ENCODE results near the gene GPBAR1.

Gene GPBAR1

DNA sequence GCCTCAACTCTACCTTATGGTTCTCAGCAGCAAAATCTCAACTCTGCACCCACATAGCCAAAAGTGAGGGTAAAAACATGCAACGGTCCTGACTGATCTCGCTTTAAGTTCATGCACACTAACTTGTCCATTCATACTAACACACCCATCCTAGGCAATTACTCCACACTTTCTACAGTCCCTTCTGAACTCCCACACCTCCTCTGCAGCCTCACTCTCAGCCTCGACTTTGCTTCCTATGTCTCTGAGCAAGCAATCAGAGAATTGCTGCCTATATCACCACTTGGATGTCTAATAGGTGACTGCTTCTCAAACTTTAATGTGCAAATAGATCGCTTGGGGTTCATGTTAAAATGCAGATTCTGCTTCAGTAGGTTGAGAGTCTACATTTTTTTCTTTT is 39.3 kb downstream of the GPBAR1 start:
- Histone ChIP-seq H3K4me2 (ENCODE audit: insufficient read depth, low read length) (no peak overlapping the region), H3K9ac (ENCODE audit: low read depth, low read length) (no peak overlapping the region), H3K36me3 (ENCODE audit: insufficient read depth, low read length) (no peaks in the 10 kb centered on the region), H3K27me3 (ENCODE audit: insufficient read depth, low read length, poor library complexity) (no peaks in the 10 kb centered on the region), H3K9me3 (ENCODE audit: insufficient read depth, low read length, severe bottlenecking) (no peaks in the 10 kb centered on the region), H3K27ac (ENCODE audit: low read length) (no peak overlapping the region), H2AFZ (ENCODE audit: low read depth, low read length) (no peak overlapping the region), H3K4me3 (ENCODE audit: low read depth in 1 of 2, low read length in 2 of 2) (no peak overlapping the region), H3K4me1 (ENCODE audit: insufficient read depth, low read length) (peaks cover 5% of the 10 kb centered on the region), H3K79me2 (ENCODE audit: insufficient read depth, low read length) (no peaks in the 10 kb centered on the region), H4K20me1 (ENCODE audit: insufficient read depth, low read length) (no peaks in the 10 kb centered on the region)
- ATAC-seq (ENCODE audit: insufficient read depth, low read depth) (no peak), DNase-seq (no peak)
- TF ChIP-seq EZH2 (IDR thresholded peaks at IDR 0.05; ENCODE audit: borderline replicate concordance, low read depth, low read length, severe bottlenecking), result no peak
- TF ChIP-seq, protein P1, sequence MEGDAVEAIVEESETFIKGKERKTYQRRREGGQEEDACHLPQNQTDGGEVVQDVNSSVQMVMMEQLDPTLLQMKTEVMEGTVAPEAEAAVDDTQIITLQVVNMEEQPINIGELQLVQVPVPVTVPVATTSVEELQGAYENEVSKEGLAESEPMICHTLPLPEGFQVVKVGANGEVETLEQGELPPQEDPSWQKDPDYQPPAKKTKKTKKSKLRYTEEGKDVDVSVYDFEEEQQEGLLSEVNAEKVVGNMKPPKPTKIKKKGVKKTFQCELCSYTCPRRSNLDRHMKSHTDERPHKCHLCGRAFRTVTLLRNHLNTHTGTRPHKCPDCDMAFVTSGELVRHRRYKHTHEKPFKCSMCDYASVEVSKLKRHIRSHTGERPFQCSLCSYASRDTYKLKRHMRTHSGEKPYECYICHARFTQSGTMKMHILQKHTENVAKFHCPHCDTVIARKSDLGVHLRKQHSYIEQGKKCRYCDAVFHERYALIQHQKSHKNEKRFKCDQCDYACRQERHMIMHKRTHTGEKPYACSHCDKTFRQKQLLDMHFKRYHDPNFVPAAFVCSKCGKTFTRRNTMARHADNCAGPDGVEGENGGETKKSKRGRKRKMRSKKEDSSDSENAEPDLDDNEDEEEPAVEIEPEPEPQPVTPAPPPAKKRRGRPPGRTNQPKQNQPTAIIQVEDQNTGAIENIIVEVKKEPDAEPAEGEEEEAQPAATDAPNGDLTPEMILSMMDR (IDR thresholded peaks at IDR 0.05; ENCODE audit: borderline replicate concordance, extremely low read depth, low read length, poor library complexity, severe bottlenecking), result no peak

DNA sequence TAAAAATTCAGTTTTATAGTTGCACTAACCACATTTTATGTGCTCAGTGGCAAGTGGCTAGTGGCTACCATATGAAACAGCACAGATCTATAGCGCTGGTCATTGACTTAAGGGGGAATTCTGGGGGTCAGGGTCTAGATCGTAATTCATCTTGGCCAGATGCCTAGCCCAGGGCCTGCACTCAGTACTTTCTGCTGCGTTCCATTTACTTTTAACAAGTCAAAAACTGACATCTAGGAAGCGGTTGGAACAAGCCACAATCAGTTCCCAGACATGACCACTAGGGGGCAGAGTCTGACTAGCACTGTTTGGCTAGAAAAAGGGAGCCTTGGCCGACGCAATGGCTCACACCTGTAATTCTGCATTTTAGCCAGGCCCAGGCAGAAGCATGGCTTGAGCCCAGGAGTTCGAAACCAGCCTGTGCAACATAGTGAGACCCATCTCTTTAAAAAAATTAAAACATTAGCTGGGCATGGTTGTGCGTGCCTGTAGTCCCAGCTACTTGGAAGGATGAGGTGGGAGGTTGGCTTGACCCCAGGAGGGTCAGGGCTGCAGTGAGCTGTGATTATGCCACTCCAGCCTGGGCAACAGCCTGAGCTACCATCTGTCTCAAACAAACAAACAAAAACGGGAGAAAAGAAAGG is 40.5 kb downstream of the GPBAR1 start:
- no peaks in the 10 kb centered on the region for H3K9me3 ChIP-seq (ENCODE audit: insufficient read depth, low read length, severe bottlenecking)
- H4K20me1 ChIP-seq (ENCODE audit: insufficient read depth, low read length), result no peaks in the 10 kb centered on the region
- no peak for TF ChIP-seq EZH2 (IDR thresholded peaks at IDR 0.05; ENCODE audit: borderline replicate concordance, low read depth, low read length, severe bottlenecking)
- TF ChIP-seq, protein P1 (IDR thresholded peaks at IDR 0.05; ENCODE audit: borderline replicate concordance, extremely low read depth, low read length, poor library complexity, severe bottlenecking), result peak; percentile 94
- H3K79me2 ChIP-seq (ENCODE audit: insufficient read depth, low read length), result no peaks in the 10 kb centered on the region
- peak overlapping the region; percentile 34 for H3K9ac ChIP-seq (ENCODE audit: low read depth, low read length)
- DNase-seq, result peak; percentile 90
- no peak overlapping the region for H3K4me3 ChIP-seq (ENCODE audit: low read depth in 1 of 2, low read length in 2 of 2)
- no peak overlapping the region for H3K4me2 ChIP-seq (ENCODE audit: insufficient read depth, low read length)
- H3K36me3 ChIP-seq (ENCODE audit: insufficient read depth, low read length), result no peaks in the 10 kb centered on the region
- peak overlapping the region; percentile 74 for H2AFZ ChIP-seq (ENCODE audit: low read depth, low read length)
- H3K4me1 ChIP-seq (ENCODE audit: insufficient read depth, low read length), result peaks cover 5% of the 10 kb centered on the region
- H3K27ac ChIP-seq (ENCODE audit: low read length), result peak overlapping the region; percentile 57; the same call in 1 of the 2 replicates
- ATAC-seq (ENCODE audit: insufficient read depth, low read depth), result peak; percentile 96
- H3K27me3 ChIP-seq (ENCODE audit: insufficient read depth, low read length, poor library complexity), result no peaks in the 10 kb centered on the region

DNA sequence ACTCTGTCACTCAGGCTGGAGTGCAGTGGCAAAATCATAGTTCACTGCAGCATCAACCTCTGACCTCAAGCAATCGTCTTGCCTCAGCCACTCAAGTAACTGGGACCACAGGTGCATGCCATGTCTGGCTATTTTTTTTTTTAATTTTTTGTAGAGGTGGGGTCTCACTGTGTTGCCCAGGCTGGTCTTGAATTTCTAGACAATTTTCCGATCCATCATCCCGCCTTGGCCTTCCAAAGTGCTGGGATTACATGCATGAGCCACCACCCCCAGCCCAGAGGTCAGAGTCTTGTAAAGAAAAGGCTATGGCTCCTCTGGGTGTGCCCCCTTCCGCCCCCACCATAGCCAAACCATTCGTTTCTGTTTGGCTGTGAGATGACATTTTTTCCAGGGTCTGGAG is 44.6 kb downstream of the GPBAR1 start:
- no peaks in the 10 kb centered on the region for H3K79me2 ChIP-seq (ENCODE audit: insufficient read depth, low read length)
- no peak for TF ChIP-seq EZH2 (IDR thresholded peaks at IDR 0.05; ENCODE audit: borderline replicate concordance, low read depth, low read length, severe bottlenecking)
- TF ChIP-seq, protein P1 (IDR thresholded peaks at IDR 0.05; ENCODE audit: borderline replicate concordance, extremely low read depth, low read length, poor library complexity, severe bottlenecking), result no peak
- H3K27ac ChIP-seq (ENCODE audit: low read length), result no peak overlapping the region
- H3K4me2 ChIP-seq (ENCODE audit: insufficient read depth, low read length), result no peak overlapping the region
- peaks cover 5% of the 10 kb centered on the region for H3K4me1 ChIP-seq (ENCODE audit: insufficient read depth, low read length)
- no peaks in the 10 kb centered on the region for H3K27me3 ChIP-seq (ENCODE audit: insufficient read depth, low read length, poor library complexity)
- DNase-seq (no peak), ATAC-seq (ENCODE audit: insufficient read depth, low read depth) (no peak)
- no peaks in the 10 kb centered on the region for H3K9me3 ChIP-seq (ENCODE audit: insufficient read depth, low read length, severe bottlenecking)
- no peaks in the 10 kb centered on the region for H3K36me3 ChIP-seq (ENCODE audit: insufficient read depth, low read length)
- no peaks in the 10 kb centered on the region for H4K20me1 ChIP-seq (ENCODE audit: insufficient read depth, low read length)
- no peak overlapping the region for H3K4me3 ChIP-seq (ENCODE audit: low read depth in 1 of 2, low read length in 2 of 2)
- H2AFZ ChIP-seq (ENCODE audit: low read depth, low read length), result no peak overlapping the region
- no peak overlapping the region for H3K9ac ChIP-seq (ENCODE audit: low read depth, low read length)

All from DND-41 (cell line).